AG09319 (cell line): ENCODE data around the gene SOD3.

Experiments
- DNase-seq: peaks from one replicate; pipeline ENCODE4 v3.0.0-alpha.2; 2010; ENCODE audit warnings: low read depth; ENCODE audit errors: extremely low read depth
- TF ChIP-seq, protein P1 (sequence below): IDR thresholded peaks from 2 replicates; pipeline ENCODE4 v1.5.1; 2011; ENCODE audit warnings: low read depth, mild to moderate bottlenecking, inconsistent platforms, low read length, moderate library complexity

SOD3 gene

GRCh38 chr4:24805067-24805466 is 9.7 kb downstream of the SOD3 start:
- no peak for DNase-seq
- TF ChIP-seq, protein P1, sequence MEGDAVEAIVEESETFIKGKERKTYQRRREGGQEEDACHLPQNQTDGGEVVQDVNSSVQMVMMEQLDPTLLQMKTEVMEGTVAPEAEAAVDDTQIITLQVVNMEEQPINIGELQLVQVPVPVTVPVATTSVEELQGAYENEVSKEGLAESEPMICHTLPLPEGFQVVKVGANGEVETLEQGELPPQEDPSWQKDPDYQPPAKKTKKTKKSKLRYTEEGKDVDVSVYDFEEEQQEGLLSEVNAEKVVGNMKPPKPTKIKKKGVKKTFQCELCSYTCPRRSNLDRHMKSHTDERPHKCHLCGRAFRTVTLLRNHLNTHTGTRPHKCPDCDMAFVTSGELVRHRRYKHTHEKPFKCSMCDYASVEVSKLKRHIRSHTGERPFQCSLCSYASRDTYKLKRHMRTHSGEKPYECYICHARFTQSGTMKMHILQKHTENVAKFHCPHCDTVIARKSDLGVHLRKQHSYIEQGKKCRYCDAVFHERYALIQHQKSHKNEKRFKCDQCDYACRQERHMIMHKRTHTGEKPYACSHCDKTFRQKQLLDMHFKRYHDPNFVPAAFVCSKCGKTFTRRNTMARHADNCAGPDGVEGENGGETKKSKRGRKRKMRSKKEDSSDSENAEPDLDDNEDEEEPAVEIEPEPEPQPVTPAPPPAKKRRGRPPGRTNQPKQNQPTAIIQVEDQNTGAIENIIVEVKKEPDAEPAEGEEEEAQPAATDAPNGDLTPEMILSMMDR: no peak

- TF ChIP-seq, protein P1: no peak
- DNase-seq: no peak
Measured at GRCh38 chr4:24805566-24805965, 10.2 kb downstream of the SOD3 start.

DNA sequence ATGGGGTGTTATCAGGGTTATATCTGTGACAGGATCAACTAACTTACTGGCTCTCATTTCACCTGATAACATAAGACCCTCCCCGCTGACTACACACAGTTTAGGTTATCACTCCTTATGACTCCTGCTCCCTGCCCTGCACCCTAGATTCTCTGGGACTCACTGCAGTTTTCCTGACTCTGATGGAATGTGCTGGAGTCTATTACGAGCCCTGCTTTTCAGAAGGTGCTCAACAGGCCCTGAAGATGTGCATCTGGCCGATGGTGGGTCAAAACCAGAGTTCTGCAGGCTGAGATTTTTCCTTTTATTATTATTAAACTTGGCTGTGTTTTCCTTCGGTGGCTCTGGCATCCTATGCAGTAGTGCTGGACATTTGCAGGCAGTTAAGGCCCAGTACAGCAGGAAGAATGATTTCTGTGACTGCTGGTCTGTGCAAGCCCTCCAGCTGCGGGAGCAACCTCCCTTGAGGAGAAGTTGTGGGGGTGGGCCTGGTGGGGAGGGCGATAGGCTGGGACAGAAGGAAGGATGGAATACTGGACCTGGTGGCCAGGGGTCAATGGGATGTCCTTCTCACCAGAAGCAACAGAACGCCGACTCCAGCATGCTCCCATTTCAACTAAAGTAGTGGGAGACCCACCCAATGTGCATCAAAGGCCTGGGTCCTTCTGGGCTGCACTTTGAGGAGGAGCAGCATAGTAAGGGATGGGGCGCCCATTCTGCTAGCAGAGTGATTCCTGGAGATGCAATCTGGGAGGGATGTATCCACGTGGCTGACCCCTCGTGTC is 11.0 kb downstream of the SOD3 start:
- no peak for DNase-seq
- TF ChIP-seq, protein P1: no peak

DNA sequence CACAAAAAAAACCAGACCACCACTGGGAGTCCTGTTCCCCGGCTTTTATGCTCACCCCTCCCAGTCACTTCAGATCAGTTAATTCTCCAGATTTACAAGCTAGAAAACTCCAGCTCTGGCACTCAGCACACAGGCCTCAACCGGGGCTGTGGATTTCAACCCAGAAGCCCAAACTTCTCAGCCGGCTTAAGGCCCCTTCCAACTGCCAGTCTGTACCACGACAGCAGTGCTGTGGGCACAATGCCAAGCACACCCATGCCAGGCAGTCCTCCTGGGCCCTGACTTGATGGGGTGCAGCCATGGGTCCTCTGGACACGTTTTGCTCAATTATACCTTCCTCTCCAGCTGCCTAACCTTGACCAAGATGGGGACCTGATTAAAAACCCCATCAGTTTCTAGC is 12.2 kb downstream of the SOD3 start:
- DNase-seq: no peak
- TF ChIP-seq, protein P1: no peak

DNA sequence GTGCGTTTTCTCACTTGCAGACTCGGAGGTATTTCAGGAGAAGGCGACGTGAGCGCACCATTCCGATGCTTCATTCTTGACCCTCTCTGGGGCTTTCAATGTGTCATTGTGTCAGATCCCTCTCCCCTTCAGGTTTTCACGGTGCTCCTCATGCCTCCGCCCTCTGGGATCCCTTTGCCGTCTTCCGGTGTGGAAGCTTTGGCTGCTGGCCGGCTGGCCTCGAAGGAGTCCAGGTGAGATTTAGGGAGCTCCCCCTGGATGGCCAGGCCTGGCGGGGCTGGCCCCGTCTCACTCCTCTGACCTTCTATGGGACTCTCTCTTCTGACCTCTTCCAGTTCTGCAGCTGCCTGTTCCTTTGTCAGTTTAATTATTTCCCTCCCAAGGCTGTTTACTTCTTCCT is 12.9 kb downstream of the SOD3 start:
- TF ChIP-seq, protein P1: no peak
- no peak for DNase-seq

DNA sequence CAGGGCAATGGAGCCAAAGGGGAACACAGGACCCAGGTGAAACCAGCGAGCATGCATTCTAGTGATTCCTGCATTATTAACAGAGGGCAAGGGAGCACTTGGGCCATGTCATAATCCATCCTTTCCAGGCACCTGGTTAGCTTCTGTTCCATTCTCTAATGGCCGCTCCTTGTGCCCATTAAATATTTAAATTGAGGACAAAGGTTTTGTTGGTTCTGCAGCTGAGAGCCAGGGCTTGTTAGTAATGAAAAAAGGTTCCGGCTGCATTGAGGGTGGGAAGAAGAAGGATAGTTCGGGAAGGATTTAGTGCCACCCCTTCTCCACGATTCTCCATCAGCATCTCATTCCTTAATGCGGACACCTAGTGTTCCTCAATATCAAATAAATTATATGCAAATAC is 13.6 kb downstream of the SOD3 start:
- no peak for DNase-seq
- TF ChIP-seq, protein P1: no peak

DNA sequence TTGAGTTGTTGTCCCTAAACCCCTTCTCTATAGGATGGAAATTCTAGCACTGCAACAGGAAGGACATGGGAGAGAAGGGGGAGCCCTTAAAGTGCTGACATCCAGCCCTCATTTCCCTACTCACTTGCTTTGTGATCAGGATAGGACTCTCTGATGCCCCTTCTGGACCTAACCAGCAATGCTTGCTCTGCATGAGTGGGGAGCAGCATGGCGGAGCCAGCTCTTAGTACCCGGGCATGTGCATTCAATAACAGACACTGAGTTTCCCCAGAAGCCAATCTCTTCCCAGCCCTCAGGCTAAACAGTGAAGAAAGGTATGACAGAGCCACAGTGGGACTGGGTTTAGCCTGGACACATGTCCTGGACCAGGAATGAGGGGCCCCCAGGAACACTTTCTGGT is 14.0 kb downstream of the SOD3 start:
- DNase-seq: no peak
- TF ChIP-seq, protein P1: no peak; the same call in 1 of the 2 replicates
